Ovary (tissue), 9 donors: ENCODE data around the gene AVPR1A. TPM values are rescaled to one million over a fixed set of nuclear protein-coding genes. Genes with fewer than 3 reads are reported as not detected.

Experiments used
- DNase-seq, 5 donors: peaks; one replicate each; pipeline ENCODE4 v3.0.0-alpha.2; 2019 to 2020
- H3K27ac ChIP-seq, 2 donors: fragments of 200-600 bp; one replicate each; pipeline versions ENCODE4 v1.5.1 to v1.8.0; 2019 to 2022
- H3K27me3 ChIP-seq: fragments of 200-600 bp; one replicate; pipeline ENCODE4 v1.8.0; 2022
- H3K36me3 ChIP-seq: fragments of 200-600 bp; sonication (generic); one replicate; pipeline ENCODE4 v1.5.1; 2019
- H3K4me1 ChIP-seq: one replicate; pipeline ENCODE4 v1.8.1; 2013; ENCODE audit warnings: mild to moderate bottlenecking, moderate library complexity; ENCODE audit not compliant: insufficient read depth
- H3K4me3 ChIP-seq: fragments of 200-600 bp; sonication (generic); one replicate; pipeline ENCODE4 v1.5.1; 2017
- H3K9me3 ChIP-seq, 2 donors: fragments of 200-600 bp in 1 of 2; sonication (generic) in 1 of 2; one replicate each; pipeline versions ENCODE4 v1.5.1 to v1.8.1; 2013 to 2019; ENCODE audit warnings: mild to moderate bottlenecking in 1 of 2, moderate library complexity in 1 of 2
- EP300 ChIP-seq: sonication (generic); formaldehyde crosslinking; IDR thresholded peaks from one replicate; pipeline ENCODE4 v1.6.1; 2017; ENCODE audit warnings: antibody characterized with exemption
- POLR2A ChIP-seq: fragments of 450-650 bp; IDR thresholded peaks from one replicate; pipeline ENCODE4 v1.6.1; 2017; ENCODE audit warnings: antibody characterized with exemption, mild to moderate bottlenecking, moderate library complexity
- WGBS, 3 donors: extraction: QIAGEN DNeasy Blood & Tissue Kit in 1 of 3; methylation state at CpG; one replicate each; pipeline versions ENCODE4 v1.1.5 to v1.1.7; 2013 to 2017; 5-methylcytosine and 5-hydroxymethylcytosine counted together
- intact Hi-C, 4 donors: fragments of 100-400 bp; cut with DNase I; formaldehyde crosslinking; loops; one replicate each; pipeline versions ENCODE4 v1.11.0 to v1.15.1; 2022 to 2023
- polyA plus RNA-seq, 2 donors: library from polyadenylated mRNA; stranded (reverse); fragments of 200-250 nt in 1 of 2; fragments of 350-450 nt in 1 of 2; fragmentation: Illumina TruSeq in 1 of 2; extraction: RNeasy Lipid Tissue Mini Kit (QIAGEN cat#74804) in 1 of 2; gene quantifications; one replicate each; pipeline ENCODE4 v1.2.3, GENCODE V29; 2013 to 2014
- total RNA-seq, 7 donors: library from RNA; depleted of rRNA in 2 of 7; stranded (reverse); fragments of >200 nt in 2 of 7; fragmentation: NEBNext Ultra II Directional in 3 of 7; extraction: Animal tissue kit (Norgen Biotek cat#: 25700) in 3 of 7; gene quantifications; one replicate each; pipeline versions ENCODE4 v1.1.0 to v1.2.4, GENCODE V29; 2016 to 2023
- TF ChIP-seq, protein P1 (sequence below), 3 donors: fragments of 450-650 bp in 2 of 3; fragments of 200-600 bp in 1 of 3; IDR thresholded peaks; one replicate each; pipeline versions ENCODE4 v1.5.1 to v1.8.0; 2016 to 2022; ENCODE audit warnings: antibody characterized with exemption in 3 of 3, mild to moderate bottlenecking in 1 of 3
- donor health status: DM: no; HTN: no; CAD: no; lungs with moderate emphysema.
- donor health status: DM: no; HTN: no; CAD: no.
- donor health status: Bipolar disorder and iron deficiency.
- donor health status: DM: yes; HTN: yes; CAD: no.
- donor health status: DM: no; HTN: no; CAD: no.
- donor health status: DM: yes; HTN: yes; CAD: no.

The AVPR1A gene
- total and polyA plus RNA-seq, 9 donors = 0.40 to 7.7 (median 1.3) TPM

DNA sequence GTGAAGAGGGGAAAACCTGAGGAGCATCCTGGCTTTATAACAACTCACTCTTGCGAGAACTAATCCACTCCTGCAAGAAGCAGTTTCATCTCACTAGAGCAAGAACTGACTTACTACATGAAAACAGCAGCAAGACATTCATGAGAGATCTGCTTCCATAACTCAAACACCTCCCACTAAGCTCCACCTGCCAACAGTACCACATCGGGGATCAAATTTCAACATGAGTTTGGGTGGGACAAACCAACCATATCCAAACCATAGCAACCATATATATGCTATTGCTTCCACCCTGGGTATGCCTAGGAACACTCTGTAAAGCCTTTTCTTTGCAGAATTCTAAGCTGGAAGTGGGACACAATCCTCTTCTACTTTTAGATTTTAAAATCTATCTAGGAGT is 13.9 kb upstream of the AVPR1A start:
- intact Hi-C loops = loop anchor here in 1 of 4 donors (5.0 kb wide), 1 partner anchor 102 kb away; no protein-coding TSS in a partner anchor
- Histone ChIP-seq H3K27me3 (no peaks in the 10 kb centered on the region), H3K4me1 (no peaks in the 10 kb centered on the region), H3K9me3 (no peaks in the 10 kb centered on the region), H3K36me3 (no peaks in the 10 kb centered on the region), H3K27ac (no peak overlapping the region), H3K4me3 (no peak overlapping the region)
- DNase-seq = no peak
- WGBS, 3 donors = 51 to 73% (median 53%) methylated on average over 2 of the region's 2 CpGs
- TF ChIP-seq, protein P1, sequence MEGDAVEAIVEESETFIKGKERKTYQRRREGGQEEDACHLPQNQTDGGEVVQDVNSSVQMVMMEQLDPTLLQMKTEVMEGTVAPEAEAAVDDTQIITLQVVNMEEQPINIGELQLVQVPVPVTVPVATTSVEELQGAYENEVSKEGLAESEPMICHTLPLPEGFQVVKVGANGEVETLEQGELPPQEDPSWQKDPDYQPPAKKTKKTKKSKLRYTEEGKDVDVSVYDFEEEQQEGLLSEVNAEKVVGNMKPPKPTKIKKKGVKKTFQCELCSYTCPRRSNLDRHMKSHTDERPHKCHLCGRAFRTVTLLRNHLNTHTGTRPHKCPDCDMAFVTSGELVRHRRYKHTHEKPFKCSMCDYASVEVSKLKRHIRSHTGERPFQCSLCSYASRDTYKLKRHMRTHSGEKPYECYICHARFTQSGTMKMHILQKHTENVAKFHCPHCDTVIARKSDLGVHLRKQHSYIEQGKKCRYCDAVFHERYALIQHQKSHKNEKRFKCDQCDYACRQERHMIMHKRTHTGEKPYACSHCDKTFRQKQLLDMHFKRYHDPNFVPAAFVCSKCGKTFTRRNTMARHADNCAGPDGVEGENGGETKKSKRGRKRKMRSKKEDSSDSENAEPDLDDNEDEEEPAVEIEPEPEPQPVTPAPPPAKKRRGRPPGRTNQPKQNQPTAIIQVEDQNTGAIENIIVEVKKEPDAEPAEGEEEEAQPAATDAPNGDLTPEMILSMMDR (IDR thresholded peaks at IDR 0.05) = no peak
- TF ChIP-seq EP300 (no peak), POLR2A (no peak)

DNA sequence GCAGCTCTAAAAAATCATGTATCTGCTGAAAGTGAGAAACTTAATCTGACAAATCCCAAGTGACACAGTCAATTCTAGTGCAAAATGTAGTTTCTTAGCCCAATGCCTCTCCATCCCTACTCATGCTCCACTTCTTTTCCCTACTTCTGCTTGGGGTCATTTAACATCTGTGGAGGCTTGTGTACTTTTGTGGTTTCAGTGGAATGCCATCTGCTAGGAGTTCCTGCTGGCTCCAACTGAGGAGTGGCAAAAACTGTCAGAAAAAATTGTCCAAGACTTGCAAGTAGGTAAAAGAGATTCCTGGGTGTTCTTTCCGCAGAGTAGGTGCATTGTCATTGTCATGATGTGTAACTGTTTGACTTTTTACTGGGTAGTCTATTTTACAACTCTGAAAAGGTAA is 12.5 kb upstream of the AVPR1A start:
- Histone ChIP-seq H3K9me3 (no peaks in the 10 kb centered on the region), H3K27ac (no peak overlapping the region), H3K4me1 (no peaks in the 10 kb centered on the region), H3K4me3 (no peak overlapping the region), H3K36me3 (no peaks in the 10 kb centered on the region), H3K27me3 (no peaks in the 10 kb centered on the region)
- WGBS, 3 donors = 78 to 91% (median 88%) methylated on average over 1 of the region's 1 CpG
- intact Hi-C loops = no loop called here
- DNase-seq = no peak
- TF ChIP-seq, protein P1 (IDR thresholded peaks at IDR 0.05) = no peak
- TF ChIP-seq EP300 (no peak), POLR2A (no peak)

DNA sequence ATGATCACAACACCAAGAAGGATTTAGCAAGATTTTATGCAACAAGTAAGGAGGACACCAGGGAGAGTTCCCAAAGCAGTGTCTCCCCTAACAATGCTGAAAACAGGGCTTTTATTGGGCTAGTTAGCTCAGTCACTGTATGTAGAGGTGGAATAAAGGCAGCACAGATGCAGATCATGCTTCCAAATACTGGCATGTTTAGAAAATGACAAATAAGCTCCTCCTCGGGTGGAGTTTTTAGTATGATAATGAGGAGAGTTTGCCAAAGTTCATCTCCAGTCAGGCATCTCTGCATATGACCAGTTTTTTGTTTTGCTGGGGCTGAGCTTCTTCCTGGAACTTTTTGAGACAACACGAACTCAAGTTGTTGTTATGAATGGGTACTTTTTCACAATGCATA is 4.4 kb upstream of the AVPR1A start:
- intact Hi-C loops = no loop called here
- Histone ChIP-seq H3K27me3 (no peaks in the 10 kb centered on the region), H3K4me3 (no peak overlapping the region), H3K36me3 (no peaks in the 10 kb centered on the region), H3K27ac (no peak overlapping the region), H3K9me3 (no peaks in the 10 kb centered on the region), H3K4me1 (peaks cover 2% of the 10 kb centered on the region)
- no peak for DNase-seq
- no peak for TF ChIP-seq POLR2A
- no peak for TF ChIP-seq EP300
- TF ChIP-seq, protein P1 (IDR thresholded peaks at IDR 0.05) = no peak
- WGBS, 3 donors = 69 to 81% (median 78%) methylated on average over 2 of the region's 2 CpGs

DNA sequence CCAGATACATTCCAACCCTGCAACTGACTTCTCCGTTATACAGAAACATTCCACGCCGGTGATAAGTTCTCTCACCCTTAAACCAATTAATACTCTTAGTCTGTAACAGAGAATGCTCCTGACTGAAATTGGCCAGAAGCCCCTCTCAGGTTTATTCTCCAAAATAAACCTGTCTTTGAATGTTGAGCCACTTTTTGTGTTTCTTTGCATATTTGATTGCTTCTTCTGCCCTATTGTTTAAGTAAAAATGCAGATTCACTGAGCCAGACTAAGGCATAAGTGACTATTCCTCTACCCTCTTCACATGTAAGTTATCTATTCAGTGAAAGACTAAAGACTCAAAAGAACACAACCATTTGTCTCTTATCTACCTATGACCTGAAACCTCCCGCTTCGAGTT is 3.6 kb upstream of the AVPR1A start:
- intact Hi-C loops = no loop called here
- TF ChIP-seq POLR2A = no peak
- TF ChIP-seq EP300 = no peak
- TF ChIP-seq, protein P1 (IDR thresholded peaks at IDR 0.05) = no peak
- H3K27ac ChIP-seq = no peak overlapping the region
- H3K9me3 ChIP-seq = no peaks in the 10 kb centered on the region
- H3K36me3 ChIP-seq = no peaks in the 10 kb centered on the region
- H3K27me3 ChIP-seq = no peaks in the 10 kb centered on the region
- peaks cover 3% of the 10 kb centered on the region for H3K4me1 ChIP-seq
- no peak overlapping the region for H3K4me3 ChIP-seq
- 84 to 92% (median 92%) methylated on average over 5 of the region's 5 CpGs for WGBS, 3 donors
- no peak for DNase-seq
